Right ventricle myocardium superior (tissue), 1 donor: ENCODE results near the gene WNT3A. TPM values are rescaled to one million over a fixed set of nuclear protein-coding genes. Genes with fewer than 3 reads are reported as not detected.

Experiments used
- ATAC-seq: fragments of 200-7000 bp; cut with Tn5 transposase; one replicate; pipeline ENCODE4 v1.9.1; 2020; ENCODE audit warnings: mild to moderate bottlenecking; ENCODE audit not compliant: poor library complexity
- DNase-seq: peaks from one replicate; pipeline ENCODE4 v3.0.0-alpha.2; 2020
- intact Hi-C: fragments of 100-400 bp; cut with DNase I; formaldehyde crosslinking; loops from one replicate; pipeline ENCODE4 v1.11.2; 2022
- total RNA-seq: library from RNA; stranded (reverse); fragmentation: NEBNext Ultra II Directional; extraction: Animal tissue kit (Norgen Biotek cat#: 25700); gene quantifications from one replicate; pipeline ENCODE4 v1.2.1, GENCODE V29; 2021
- donor health status: DM: no; HTN: yes; CAD: no; lungs with severe emphysema.

The WNT3A gene
- total RNA-seq, 1 donor from 2014 or later, result not detected

GRCh38 chr1:227996187-227996950 is 10.4 kb upstream of the WNT3A start:
- ATAC-seq, result no peak
- intact Hi-C loops, result no loop called here
- no peak for DNase-seq

- no peak for DNase-seq
- ATAC-seq, result no peak
- intact Hi-C loops, result no loop called here
Observed at GRCh38 chr1:227998374-227999055, 8.3 kb upstream of the WNT3A start.

- ATAC-seq, result peak; percentile 91
- intact Hi-C loops, result no loop called here
- peak; percentile 63 for DNase-seq
Observed at GRCh38 chr1:227999056-227999930, 7.5 kb upstream of the WNT3A start.

- intact Hi-C loops, result no loop called here
- DNase-seq, result no peak
- ATAC-seq, result no peak
Observed at GRCh38 chr1:228000416-228000815, 6.4 kb upstream of the WNT3A start.

- intact Hi-C loops, result no loop called here
Observed at GRCh38 chr1:228000836-228001563, 5.8 kb upstream of the WNT3A start.

GRCh38 chr1:228001738-228002535 is 4.9 kb upstream of the WNT3A start:
- DNase-seq (no peak), ATAC-seq (no peak)

More at GRCh38 chr1:228000836-228001563, 5.8 kb upstream of the WNT3A start:
- ATAC-seq, result no peak
- no peak for DNase-seq

GRCh38 chr1:228002792-228003191 is 4.0 kb upstream of the WNT3A start:
- DNase-seq (no peak), ATAC-seq (no peak)
- intact Hi-C loops, result no loop called here

More at GRCh38 chr1:228001738-228002535, 4.9 kb upstream of the WNT3A start:
- intact Hi-C loops, result no loop called here

GRCh38 chr1:228003461-228004330 is 3.1 kb upstream of the WNT3A start:
- no peak for ATAC-seq
- intact Hi-C loops, result no loop called here
- DNase-seq, result no peak

GRCh38 chr1:228004331-228004855 is 2.4 kb upstream of the WNT3A start:
- intact Hi-C loops, result no loop called here
- ATAC-seq (peak; percentile 31), DNase-seq (no peak)

- no peak for DNase-seq
- intact Hi-C loops, result no loop called here
- no peak for ATAC-seq
Observed at GRCh38 chr1:228004856-228005462, 1.8 kb upstream of the WNT3A start.

GRCh38 chr1:228005511-228006033 is 1.2 kb upstream of the WNT3A start:
- ATAC-seq, result no peak
- DNase-seq, result no peak
- intact Hi-C loops, result no loop called here

- ATAC-seq (no peak), DNase-seq (no peak)
- intact Hi-C loops, result no loop called here
Observed at GRCh38 chr1:228006034-228006785, 588 bp upstream of the WNT3A start.

GRCh38 chr1:228007049-228007800 is 427 bp downstream of the WNT3A start:
- intact Hi-C loops, result no loop called here
- ATAC-seq (no peak), DNase-seq (no peak)

GRCh38 chr1:228007801-228008341 is 1.1 kb downstream of the WNT3A start:
- ATAC-seq (no peak), DNase-seq (no peak)
- intact Hi-C loops, result no loop called here
